K562 (cell line): ENCODE results near the gene CRCP. TPM values are rescaled to one million over a fixed set of nuclear protein-coding genes. Genes with fewer than 3 reads are reported as not detected.
A peak's percentile ranks its signal among the peaks of the same experiment; 100 is the strongest.

ENCODE experiments used
- ATAC-seq: fragments of 200-7000 bp; cut with Tn5 transposase; 3 replicates; pipeline ENCODE4 v1.9.1; 2020; ENCODE audit warnings: moderate library complexity
- BruUV-seq: library from RNA; stranded (reverse); fragments of 400-500 nt; replicated peaks from 2 replicates; lab custom pipeline; 2021; lab: Mats Ljungman, UMichigan
- CTCF ChIA-PET: fragments of 300-600 bp; formaldehyde crosslinking; extraction: SDS; loops from one replicate; lab custom pipeline; 2021; ENCODE audit warnings: low intra/inter-chr PET ratio; lab: Yijun Ruan, JAX
- POLR2A ChIA-PET: fragments of 300-600, 350-650 bp; sonication (Branson Sonifier 250); formaldehyde crosslinking; extraction: SDS; loops from one replicate; lab custom pipeline; 2021; ENCODE audit warnings: antibody characterized with exemption, inconsistent platforms; lab: Yijun Ruan, JAX
- DNase-seq, 4 experiments: peaks; one replicate each; pipeline versions ENCODE4 v3.0.0 to v3.0.0-alpha.2; 2011 to 2018; ENCODE audit warnings: low spot score in 3 of 4, mixed read lengths in 3 of 4; ENCODE audit errors: extremely low read depth in 1 of 4
- FAIRE-seq: peaks from 2 replicates; lab custom pipeline; 2011; peaks lifted over from hg19 to GRCh38; lab: Jason Lieb, UNC
- H2AFZ ChIP-seq: 2 replicates; pipeline ENCODE4 v1.6.0; 2011; ENCODE audit warnings: low read depth, low read length, control low read depth, inconsistent platforms
- H3K27ac ChIP-seq: fragments of 200-600 bp; 3 replicates; pipeline ENCODE4 v1.8.0; 2011; ENCODE audit warnings: low read depth, mild to moderate bottlenecking, control low read depth, inconsistent platforms, low read length, moderate library complexity, mixed read lengths; ENCODE audit errors: extremely low read depth
- H3K27me3 ChIP-seq, 2 experiments: fragments of 300-600 bp in 1 of 2; 2 replicates in 1 of 2; 3 replicates in 1 of 2; pipeline versions ENCODE4 v1.6.0 to v1.8.0; 2011; ENCODE audit warnings: inconsistent platforms in 2 of 2, low read length in 2 of 2, mild to moderate bottlenecking in 1 of 2, mixed read lengths in 1 of 2, moderate library complexity in 1 of 2; ENCODE audit not compliant: control insufficient read depth in 2 of 2, insufficient read depth in 2 of 2
- H3K36me3 ChIP-seq: fragments of 300-600 bp; 3 replicates; pipeline ENCODE4 v1.8.0; 2011; ENCODE audit warnings: mild to moderate bottlenecking, low read length, inconsistent platforms; ENCODE audit not compliant: control insufficient read depth, insufficient read depth
- H3K4me1 ChIP-seq, 2 experiments: fragments of 200-600 bp in 1 of 2; replicated peaks in 1 of 2; 2 replicates in 1 of 2; 3 replicates in 1 of 2; pipeline versions ENCODE4 v1.5.1 to v1.8.0; 2011; ENCODE audit warnings: inconsistent platforms in 2 of 2, low read length in 2 of 2, mild to moderate bottlenecking in 1 of 2, mixed read lengths in 1 of 2, moderate library complexity in 1 of 2; ENCODE audit not compliant: control insufficient read depth in 2 of 2, insufficient read depth in 2 of 2
- H3K4me2 ChIP-seq: 2 replicates; pipeline ENCODE4 v1.6.1; 2011; ENCODE audit warnings: low read length, control low read depth, inconsistent platforms, mixed read lengths; ENCODE audit not compliant: insufficient read depth
- H3K4me3 ChIP-seq: fragments of 200-600 bp; sonication (generic), shearing (Covaris generic); 2 replicates; pipeline ENCODE4 v1.5.1; 2016; ENCODE audit warnings: control low read depth, inconsistent platforms
- H3K79me2 ChIP-seq: fragments of 200-600 bp; 3 replicates; pipeline ENCODE4 v1.8.0; 2011; ENCODE audit warnings: low read length, inconsistent platforms; ENCODE audit not compliant: control insufficient read depth, insufficient read depth
- H3K9ac ChIP-seq, 2 experiments: 2 replicates each; pipeline versions ENCODE4 v1.6.0 to v1.6.1; 2011; ENCODE audit warnings: low read depth in 2 of 2, low read length in 2 of 2, control low read depth in 1 of 2, inconsistent platforms in 1 of 2, mild to moderate bottlenecking in 1 of 2, mixed read lengths in 1 of 2; ENCODE audit not compliant: insufficient read depth in 1 of 2
- H3K9me1 ChIP-seq: one replicate; pipeline ENCODE4 v1.6.0; 2011; ENCODE audit warnings: inconsistent platforms, mild to moderate bottlenecking, low read length, moderate library complexity; ENCODE audit not compliant: control insufficient read depth, insufficient read depth
- H3K9me3 ChIP-seq: replicated peaks from 2 replicates; pipeline ENCODE4 v1.5.1; 2011; ENCODE audit warnings: low read depth, low read length, inconsistent platforms; ENCODE audit not compliant: control insufficient read depth, insufficient read depth
- H4K20me1 ChIP-seq: replicated peaks from 2 replicates; pipeline ENCODE4 v1.6.1; 2011; ENCODE audit warnings: low read length, inconsistent platforms, mixed read lengths; ENCODE audit not compliant: control insufficient read depth, insufficient read depth
- CBX3 ChIP-seq, 2 experiments: IDR thresholded peaks; 1 replicate in 1 of 2; 2 replicates in 1 of 2; pipeline ENCODE4 v1.6.1; 2012; ENCODE audit warnings: inconsistent platforms in 2 of 2, low read length in 2 of 2, borderline replicate concordance in 1 of 2, control low read depth in 1 of 2
- CBX5 ChIP-seq: IDR thresholded peaks from 2 replicates; pipeline ENCODE4 v1.6.1; 2014; ENCODE audit warnings: low read depth, borderline replicate concordance
- CEBPB ChIP-seq: fragments of 450-650 bp; IDR thresholded peaks from 2 replicates; pipeline ENCODE4 v1.6.1; 2016; ENCODE audit warnings: missing genetic modification characterization, missing compliant biosample characterization
- ELK1 ChIP-seq: sonication (generic); formaldehyde crosslinking; IDR thresholded peaks from 2 replicates; pipeline ENCODE4 v1.8.1; 2022; ENCODE audit warnings: missing genetic modification reagents
- NONO ChIP-seq, 2 experiments: fragments of 200-400 bp in 1 of 2; fragments of 450-650 bp in 1 of 2; formaldehyde crosslinking in 1 of 2; IDR thresholded peaks; 2 replicates each; pipeline ENCODE4 v1.6.1; 2017; ENCODE audit warnings: low read depth in 2 of 2, mild to moderate bottlenecking in 2 of 2, moderate library complexity in 2 of 2, low read length in 1 of 2
- SPI1 ChIP-seq: IDR thresholded peaks from 2 replicates; pipeline ENCODE4 v1.6.1; 2011; ENCODE audit warnings: low read depth, low read length, control low read depth, borderline replicate concordance
- ZNF124 ChIP-seq: sonication (generic); formaldehyde crosslinking; IDR thresholded peaks from 2 replicates; pipeline ENCODE4 v1.8.1; 2022; ENCODE audit warnings: missing genetic modification reagents
- ZNF518B ChIP-seq: fragments of 250-450 bp; sonication (Bioruptor Pico); IDR thresholded peaks from 2 replicates; pipeline ENCODE4 v1.5.0; 2021; ENCODE audit warnings: mild to moderate bottlenecking, moderate library complexity
- WGBS: fragments of 100-300 bp; shearing (Covaris generic); methylation state at CpG from one replicate; pipeline ENCODE4 v1.1.6; 2016; ENCODE audit warnings: low coverage, mixed read lengths; ENCODE audit not compliant: insufficient coverage; ENCODE audit errors: missing lambda C conversion rate; 5-methylcytosine and 5-hydroxymethylcytosine counted together
- in situ Hi-C: fragments of 300-500 bp; cut with MboI; formaldehyde crosslinking; loops from 4 replicates; pipeline ENCODE4 v1.15.0; 2018; ENCODE audit warnings: inconsistent platforms, mixed read lengths
- intact Hi-C: fragments of 100-400 bp; cut with micrococcal nuclease; formaldehyde crosslinking; loops from 2 replicates; pipeline ENCODE4 v1.14.2; 2022
- polyA plus RNA-seq, 8 experiments: library from polyadenylated mRNA; depleted of rRNA in 4 of 8; stranded (reverse) in 5 of 8; unstranded in 3 of 8; fragments of >200 nt; fragmentation: Nextera tagmentation in 2 of 8; fragmentation: Illumina TruSeq in 1 of 8; extraction: Ambion mirVana in 2 of 8; extraction: Trizol in 1 of 8; gene quantifications; 2 replicates each; pipeline versions ENCODE4 v1.2.1 to v1.2.3, GENCODE V29; 2011 to 2014; ENCODE audit warnings: inconsistent platforms in 1 of 8, missing spikeins in 1 of 8
- total RNA-seq, 7 experiments: library from RNA; depleted of rRNA in 6 of 7; stranded (reverse); fragments of >200 nt in 6 of 7; fragmentation: Illumina TruSeq in 2 of 7; extraction: Trizol in 2 of 7; gene quantifications; 2 replicates each; pipeline versions ENCODE4 v1.2.1 to v1.2.3, GENCODE V29; 2011 to 2021; ENCODE audit warnings: low replicate concordance in 1 of 7

CRCP gene
- total and polyA plus RNA-seq, 9 of the 15 experiments (the other 6 are each of a cell fraction or from before 2014, with no cell fraction given) = 22.1 to 58.3 (median 43.4) TPM

- no TSS peak for BruUV-seq
- WGBS = 3% methylated on average over 6 of the region's 8 CpGs
- no peak overlapping the region for H3K4me3 ChIP-seq
- peaks cover 3% of the 10 kb centered on the region; the same call in 1 of the 2 replicates for H3K9me3 ChIP-seq
- FAIRE-seq = no peak
- no peaks in the 10 kb centered on the region for H3K36me3 ChIP-seq
- no peaks in the 10 kb centered on the region for H3K4me1 ChIP-seq
- no peak overlapping the region for H3K9ac ChIP-seq
- in situ Hi-C loops = no loop called here
- H3K27me3 ChIP-seq = peaks cover 8 to 30% of the 10 kb centered on the region in 2 experiments; a peak in 4 of 5 replicates
- intact Hi-C loops = no loop called here
- no peak overlapping the region for H3K27ac ChIP-seq
- CTCF ChIA-PET = no interaction called here
- no peaks in the 10 kb centered on the region for H3K9me1 ChIP-seq
- ATAC-seq = no peak
- no peaks in the 10 kb centered on the region for H4K20me1 ChIP-seq
- POLR2A ChIA-PET = interaction anchor here (1.6 kb wide), 1 partner anchor 12 kb away, joined by 3 read pairs; no protein-coding TSS in a partner anchor
- H3K4me2 ChIP-seq = no peak overlapping the region
- no peak overlapping the region for H2AFZ ChIP-seq
- H3K79me2 ChIP-seq = no peaks in the 10 kb centered on the region
- no peak for DNase-seq
- TF ChIP-seq ZNF124 = peak; percentile 80; the same call in 1 of the 2 replicates
- TF ChIP-seq CEBPB (tag) = no peak
- 0 out of 2 replicates have a peak, but pooled peaks have one; percentile 60 for TF ChIP-seq CBX5
- TF ChIP-seq ELK1 (CRISPR knock-in tag) = no peak
- no peak for TF ChIP-seq ZNF518B
- TF ChIP-seq CBX3 (IDR thresholded peaks at IDR 0.05; ENCODE audit: borderline replicate concordance in 1 of 2, low read length in 2 of 2) = peak in 1 of 2 experiments; percentile 28; a peak in 1 of 3 replicates
- no peak for TF ChIP-seq NONO (IDR thresholded peaks at IDR 0.05; ENCODE audit: low read depth in 2 of 2, low read length in 1 of 2)
- peak; percentile 72 for TF ChIP-seq SPI1
These were observed 71.1 kb downstream of the CRCP start for GRCh38 chr7:66185680-66186187.
